ENCODE measurements around the gene CCL17.

- TF ChIP-seq CTCF (IDR thresholded peaks at IDR 0.05 in 2 of 3, conservative IDR thresholded peaks at IDR 0.05 in 1 of 3; ENCODE audit: control insufficient read depth in 2 of 3, extremely low read depth in 1 of 3, insufficient read depth in 1 of 3, low read depth in 3 of 3, low read length in 3 of 3) (no peak), ZNF687 (IDR thresholded peaks at IDR 0.05) (no peak), ZNF384 (IDR thresholded peaks at IDR 0.05; ENCODE audit: borderline replicate concordance, low read depth, low read length) (no peak), NR2C2 (IDR thresholded peaks at IDR 0.05; ENCODE audit: borderline replicate concordance, control insufficient read depth, insufficient read length, low read depth) (no peak), SREBF2 (IDR thresholded peaks at IDR 0.05; ENCODE audit: low read length) (no peak), EP300 (IDR thresholded peaks at IDR 0.05; ENCODE audit: borderline replicate concordance in 1 of 2, control insufficient read depth in 1 of 2, low read depth in 2 of 2, low read length in 2 of 2) (no peak), MYC (IDR thresholded peaks at IDR 0.05; ENCODE audit: insufficient read depth, insufficient read length, insufficient replicate concordance, low read length, severe bottlenecking) (no peak), SMC3 (IDR thresholded peaks at IDR 0.05; ENCODE audit: borderline replicate concordance, low read length) (no peak), SMAD5 (IDR thresholded peaks at IDR 0.05; ENCODE audit: low read depth) (no peak), EGR1 (IDR thresholded peaks at IDR 0.05; ENCODE audit: borderline replicate concordance in 1 of 2, low read depth in 2 of 2, low read length in 2 of 2) (no peak)
These were observed 9.2 kb downstream of the CCL17 start for GRCh38 chr16:57413733-57414132.
